A549 (cell line): Measurements from ENCODE around the gene MMP24OS. TPM values are rescaled to one million over a fixed set of nuclear protein-coding genes. Genes with fewer than 3 reads are reported as not detected.
"Not testable (repeated sequence)": the region's sequence is repeated elsewhere in the genome, so short reads cannot be mapped to it uniquely, and the experiment has no call there.

ENCODE experiments used
- ATAC-seq, 2 experiments: fragments of 200-7000 bp in 1 of 2; fragments of >200 bp in 1 of 2; cut with Nextera tagmentation in 1 of 2; cut with Tn5 transposase in 1 of 2; 3 replicates each; pipeline versions ENCODE4 v1.8.0 to v1.9.1; 2018 to 2020; ENCODE audit warnings: mild to moderate bottlenecking in 1 of 2, moderate library complexity in 1 of 2
- CTCF ChIA-PET: fragments of 300-600 bp; sonication (Branson Sonifier 250); formaldehyde crosslinking; extraction: SDS; loops from one replicate; lab custom pipeline; 2021; ENCODE audit warnings: antibody characterized with exemption, inconsistent platforms; lab: Yijun Ruan, JAX
- POLR2A ChIA-PET: fragments of 350-600 bp; formaldehyde crosslinking; extraction: SDS; loops from one replicate; lab custom pipeline; 2021; ENCODE audit warnings: antibody characterized with exemption, inconsistent platforms; lab: Yijun Ruan, JAX
- DNase-seq, 2 experiments: peaks; one replicate each; pipeline versions ENCODE4 v3.0.0 to v3.0.0-alpha.2; 2011 to 2016; ENCODE audit warnings: low read depth in 1 of 2, low spot score in 1 of 2
- FAIRE-seq: peaks from 2 replicates; lab custom pipeline; 2011; peaks lifted over from hg19 to GRCh38; lab: Jason Lieb, UNC
- H3K27ac ChIP-seq, 2 experiments: fragments of >200 bp; sonication (Bioruptor Twin); formaldehyde crosslinking; 3 replicates each; pipeline ENCODE4 v1.5.1; 2016 to 2017
- H3K4me1 ChIP-seq: fragments of >200 bp; sonication (Bioruptor Twin); formaldehyde crosslinking; 3 replicates; pipeline ENCODE4 v1.6.1; 2016
- H3K4me2 ChIP-seq: fragments of >200 bp; sonication (Bioruptor Twin); formaldehyde crosslinking; 3 replicates; pipeline ENCODE4 v1.6.1; 2016
- H3K4me3 ChIP-seq: fragments of >200 bp; sonication (Bioruptor Twin); formaldehyde crosslinking; 3 replicates; pipeline ENCODE4 v1.5.1; 2016
- H3K9me3 ChIP-seq: fragments of >200 bp; sonication (Bioruptor Twin); formaldehyde crosslinking; 3 replicates; pipeline ENCODE4 v1.6.1; 2016
- CEBPB ChIP-seq, 2 experiments: fragments of >200 bp in 1 of 2; sonication (Bioruptor Twin) in 1 of 2; formaldehyde crosslinking in 1 of 2; IDR thresholded peaks; 2 replicates each; pipeline ENCODE4 v1.6.1; 2012 to 2016
- EP300 ChIP-seq, 2 experiments: fragments of >200 bp; sonication (Bioruptor Twin); formaldehyde crosslinking; IDR thresholded peaks; 2 replicates in 1 of 2; 3 replicates in 1 of 2; pipeline ENCODE4 v1.6.1; 2016 to 2017
- FOSB ChIP-seq: fragments of 250-450 bp; sonication (Bioruptor Pico); IDR thresholded peaks from 2 replicates; pipeline ENCODE4 v1.5.0; 2020; ENCODE audit warnings: mild to moderate bottlenecking, moderate library complexity
- FOSL2 ChIP-seq, 2 experiments: fragments of 450-650 bp in 1 of 2; fragments of >200 bp in 1 of 2; sonication (Bioruptor Twin) in 1 of 2; formaldehyde crosslinking; IDR thresholded peaks; 2 replicates each; pipeline versions ENCODE4 v1.5.0 to v1.6.1; 2016 to 2020; ENCODE audit warnings: mild to moderate bottlenecking in 1 of 2, moderate library complexity in 1 of 2
- GATA3 ChIP-seq: IDR thresholded peaks from 2 replicates; pipeline ENCODE4 v1.6.1; 2012; ENCODE audit warnings: borderline replicate concordance
- HOXB13 ChIP-seq: fragments of 250-450 bp; sonication (Bioruptor Pico); IDR thresholded peaks from 2 replicates; pipeline ENCODE4 v1.5.0; 2020; ENCODE audit warnings: low read depth, mild to moderate bottlenecking, moderate library complexity
- HOXB5 ChIP-seq: fragments of 250-450 bp; sonication (Bioruptor Pico); IDR thresholded peaks from 2 replicates; pipeline ENCODE4 v1.5.0; 2020; ENCODE audit warnings: mild to moderate bottlenecking, moderate library complexity
- MAFK ChIP-seq: fragments of 450-650 bp; IDR thresholded peaks from 2 replicates; pipeline ENCODE4 v1.6.1; 2014; ENCODE audit not compliant: partially characterized antibody
- MAX ChIP-seq: IDR thresholded peaks from 2 replicates; pipeline ENCODE4 v1.6.1; 2012
- MAZ ChIP-seq: fragments of 150-350 bp; IDR thresholded peaks from 2 replicates; pipeline ENCODE4 v1.6.1; 2014; ENCODE audit warnings: antibody characterized with exemption, low read depth, low read length, borderline replicate concordance
- NPAS2 ChIP-seq: fragments of 250-450 bp; sonication (Bioruptor Pico); IDR thresholded peaks from 2 replicates; pipeline ENCODE4 v1.8.0; 2022; ENCODE audit warnings: mild to moderate bottlenecking, moderate library complexity, borderline replicate concordance
- POLR2A ChIP-seq: IDR thresholded peaks from 2 replicates; pipeline ENCODE4 v1.6.1; 2012; ENCODE audit warnings: mild to moderate bottlenecking, low read length
- RAD21 ChIP-seq, 2 experiments: fragments of >200 bp in 1 of 2; sonication (Bioruptor Twin) in 1 of 2; formaldehyde crosslinking in 1 of 2; IDR thresholded peaks in 1 of 2; conservative IDR thresholded peaks in 1 of 2; 2 replicates in 1 of 2; 3 replicates in 1 of 2; pipeline ENCODE4 v1.6.1; 2012 to 2018; ENCODE audit warnings: inconsistent platforms in 1 of 2
- RARB ChIP-seq: fragments of 250-450 bp; sonication (Bioruptor Pico); IDR thresholded peaks from 2 replicates; pipeline ENCODE4 v1.8.0; 2021; ENCODE audit warnings: mild to moderate bottlenecking, moderate library complexity
- RNF2 ChIP-seq: fragments of 200-600 bp; sonication (generic); IDR thresholded peaks from 2 replicates; pipeline ENCODE4 v1.6.1; 2016; ENCODE audit warnings: low read depth, mild to moderate bottlenecking, antibody characterized with exemption, moderate library complexity, borderline replicate concordance
- SREBF2 ChIP-seq: fragments of 450-650 bp; IDR thresholded peaks from 2 replicates; pipeline ENCODE4 v1.6.1; 2014; ENCODE audit warnings: mild to moderate bottlenecking, moderate library complexity
- ZNF302 ChIP-seq: fragments of 250-450 bp; sonication (Bioruptor Pico); IDR thresholded peaks from 2 replicates; pipeline ENCODE4 v1.9.0; 2021; ENCODE audit warnings: inconsistent platforms, mild to moderate bottlenecking, moderate library complexity
- WGBS: methylation state at CpG from one replicate; pipeline ENCODE4 v1.1.6; 2017; ENCODE audit errors: missing lambda C conversion rate; 5-methylcytosine and 5-hydroxymethylcytosine counted together
- polyA plus RNA-seq, 4 experiments: library from polyadenylated mRNA; depleted of rRNA in 3 of 4; stranded (reverse); fragments of >200 nt; fragmentation: RNase III in 1 of 4; extraction: RNeasy Plus Mini Kit Qiagen cat#74134 plus additional on column Dnase treatment in 1 of 4; gene quantifications; 2 replicates in 3 of 4; 3 replicates in 1 of 4; pipeline ENCODE4 v1.2.3, GENCODE V29; 2011 to 2017
- TF ChIP-seq, protein P1 (sequence below): fragments of >200 bp; sonication (Bioruptor Twin); formaldehyde crosslinking; IDR thresholded peaks from 3 replicates; pipeline ENCODE4 v1.6.1; 2016
- TF ChIP-seq, protein P2 (sequence below): IDR thresholded peaks from 2 replicates; pipeline ENCODE4 v1.6.1; 2012; ENCODE audit warnings: low read depth, borderline replicate concordance
- TF ChIP-seq, protein P3 (sequence below): fragments of 150-350 bp; IDR thresholded peaks from 2 replicates; pipeline ENCODE4 v1.6.1; 2014; ENCODE audit warnings: low read depth, mild to moderate bottlenecking, low read length
- TF ChIP-seq, protein P4 (sequence below): fragments of 250-450 bp; sonication (Bioruptor Pico); IDR thresholded peaks from 2 replicates; pipeline ENCODE4 v1.5.0; 2021; ENCODE audit warnings: mild to moderate bottlenecking, moderate library complexity, borderline replicate concordance
- TF ChIP-seq, protein P5 (sequence below): fragments of 250-450 bp; sonication (Bioruptor Pico); IDR thresholded peaks from 2 replicates; pipeline ENCODE4 v1.5.0; 2020; ENCODE audit warnings: low read depth, mild to moderate bottlenecking, moderate library complexity
- TF ChIP-seq, protein P6 (sequence below): IDR thresholded peaks from 2 replicates; pipeline ENCODE4 v1.6.1; 2012

The MMP24OS gene
- polyA plus RNA-seq, 2 of the 4 experiments (the other 2 are of a cell fraction), result 13.6 to 40.5 TPM

- TF ChIP-seq, protein P1, sequence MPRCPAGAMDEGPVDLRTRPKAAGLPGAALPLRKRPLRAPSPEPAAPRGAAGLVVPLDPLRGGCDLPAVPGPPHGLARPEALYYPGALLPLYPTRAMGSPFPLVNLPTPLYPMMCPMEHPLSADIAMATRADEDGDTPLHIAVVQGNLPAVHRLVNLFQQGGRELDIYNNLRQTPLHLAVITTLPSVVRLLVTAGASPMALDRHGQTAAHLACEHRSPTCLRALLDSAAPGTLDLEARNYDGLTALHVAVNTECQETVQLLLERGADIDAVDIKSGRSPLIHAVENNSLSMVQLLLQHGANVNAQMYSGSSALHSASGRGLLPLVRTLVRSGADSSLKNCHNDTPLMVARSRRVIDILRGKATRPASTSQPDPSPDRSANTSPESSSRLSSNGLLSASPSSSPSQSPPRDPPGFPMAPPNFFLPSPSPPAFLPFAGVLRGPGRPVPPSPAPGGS, result 0 out of 3 replicates have a peak, but pooled peaks have one; percentile 11
- TF ChIP-seq MAFK (no peak), NPAS2 (CRISPR knock-in tag) (peak; percentile 24; the same call in 1 of the 2 replicates), RNF2 (no peak), FOSL2 (IDR thresholded peaks at IDR 0.05) (no peak), FOSL2 (CRISPR knock-in tag; IDR thresholded peaks at IDR 0.05) (0 out of 2 replicates have a peak, but pooled peaks have one; percentile 1), POLR2A (peak; percentile 49), MAX (peak; percentile 89), SREBF2 (no peak)
- TF ChIP-seq, protein P2, sequence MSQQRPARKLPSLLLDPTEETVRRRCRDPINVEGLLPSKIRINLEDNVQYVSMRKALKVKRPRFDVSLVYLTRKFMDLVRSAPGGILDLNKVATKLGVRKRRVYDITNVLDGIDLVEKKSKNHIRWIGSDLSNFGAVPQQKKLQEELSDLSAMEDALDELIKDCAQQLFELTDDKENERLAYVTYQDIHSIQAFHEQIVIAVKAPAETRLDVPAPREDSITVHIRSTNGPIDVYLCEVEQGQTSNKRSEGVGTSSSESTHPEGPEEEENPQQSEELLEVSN, result peak; percentile 37; the same call in 1 of the 2 replicates
- TF ChIP-seq, protein P3, sequence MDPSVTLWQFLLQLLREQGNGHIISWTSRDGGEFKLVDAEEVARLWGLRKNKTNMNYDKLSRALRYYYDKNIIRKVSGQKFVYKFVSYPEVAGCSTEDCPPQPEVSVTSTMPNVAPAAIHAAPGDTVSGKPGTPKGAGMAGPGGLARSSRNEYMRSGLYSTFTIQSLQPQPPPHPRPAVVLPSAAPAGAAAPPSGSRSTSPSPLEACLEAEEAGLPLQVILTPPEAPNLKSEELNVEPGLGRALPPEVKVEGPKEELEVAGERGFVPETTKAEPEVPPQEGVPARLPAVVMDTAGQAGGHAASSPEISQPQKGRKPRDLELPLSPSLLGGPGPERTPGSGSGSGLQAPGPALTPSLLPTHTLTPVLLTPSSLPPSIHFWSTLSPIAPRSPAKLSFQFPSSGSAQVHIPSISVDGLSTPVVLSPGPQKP, result no peak
- no peak for FAIRE-seq
- Histone ChIP-seq H3K27ac (peak overlapping the region; percentile 97 to 100), H3K9me3 (no peaks in the 10 kb centered on the region), H3K4me1 (peaks cover 86% of the 10 kb centered on the region), H3K4me2 (peak overlapping the region; percentile 98), H3K4me3 (peak overlapping the region; percentile 55)
- ChIA-PET CTCF (interaction anchor here (0.6 to 15.8 kb wide), 34 partner anchors 9 to 431 kb away, joined by 3 to 333 read pairs (median 4); partner anchors contain the start of genes EDEM2, MMP24, MMP24OS and TRPC4AP), POLR2A (interaction anchor here (0.6 to 2.9 kb wide), 17 partner anchors 10 to 405 kb away, joined by 3 to 17 read pairs (median 5); partner anchors contain the start of genes EDEM2, EIF6 and MMP24OS)
- DNase-seq, result peak; percentile 60 to 89
- 0% methylated on average over 15 of the region's 17 CpGs for WGBS
- peak; percentile 66 to 82 for ATAC-seq
Measured at GRCh38 chr20:35263532-35264341, 14.2 kb downstream of the MMP24OS start.

GRCh38 chr20:35262731-35263531, 15.0 kb downstream of the MMP24OS start:
- CTCF ChIA-PET, result interaction anchor here (0.6 to 15.8 kb wide), 20 partner anchors 8 to 427 kb away, joined by 3 to 333 read pairs (median 4); partner anchors contain the start of genes EDEM2, MMP24, MMP24OS and TRPC4AP
- 0% methylated on average over 5 of the region's 8 CpGs for WGBS
- peak; percentile 86 to 97 for DNase-seq
- H3K9me3 ChIP-seq, result not testable (repeated sequence)
- Histone ChIP-seq H3K4me1 (peaks cover 86% of the 10 kb centered on the region), H3K27ac (peak overlapping the region; percentile 97 to 100), H3K4me2 (peak overlapping the region; percentile 98), H3K4me3 (peak overlapping the region; percentile 55)
- peak; percentile 91 to 92 for ATAC-seq
- POLR2A ChIA-PET, result interaction anchor here (0.6 to 2.9 kb wide), 17 partner anchors 9 to 404 kb away, joined by 3 to 17 read pairs (median 5); partner anchors contain the start of genes EDEM2, EIF6 and MMP24OS
- FAIRE-seq, result peak; percentile 99
- peak in 1 of 2 experiments; percentile 16; a peak in 3 of 5 replicates for TF ChIP-seq RAD21 (conservative IDR thresholded peaks at IDR 0.05 in 1 of 2, IDR thresholded peaks at IDR 0.05 in 1 of 2)
- peak; percentile 69; the same call in 1 of the 2 replicates for TF ChIP-seq RARB (CRISPR knock-in tag)
- peak; percentile 99 for TF ChIP-seq HOXB13
- peak; percentile 97 for TF ChIP-seq ZNF302
- TF ChIP-seq CEBPB (IDR thresholded peaks at IDR 0.05), result peak in 1 of 2 experiments; percentile 80; a peak in 3 of 4 replicates
- TF ChIP-seq, protein P4, sequence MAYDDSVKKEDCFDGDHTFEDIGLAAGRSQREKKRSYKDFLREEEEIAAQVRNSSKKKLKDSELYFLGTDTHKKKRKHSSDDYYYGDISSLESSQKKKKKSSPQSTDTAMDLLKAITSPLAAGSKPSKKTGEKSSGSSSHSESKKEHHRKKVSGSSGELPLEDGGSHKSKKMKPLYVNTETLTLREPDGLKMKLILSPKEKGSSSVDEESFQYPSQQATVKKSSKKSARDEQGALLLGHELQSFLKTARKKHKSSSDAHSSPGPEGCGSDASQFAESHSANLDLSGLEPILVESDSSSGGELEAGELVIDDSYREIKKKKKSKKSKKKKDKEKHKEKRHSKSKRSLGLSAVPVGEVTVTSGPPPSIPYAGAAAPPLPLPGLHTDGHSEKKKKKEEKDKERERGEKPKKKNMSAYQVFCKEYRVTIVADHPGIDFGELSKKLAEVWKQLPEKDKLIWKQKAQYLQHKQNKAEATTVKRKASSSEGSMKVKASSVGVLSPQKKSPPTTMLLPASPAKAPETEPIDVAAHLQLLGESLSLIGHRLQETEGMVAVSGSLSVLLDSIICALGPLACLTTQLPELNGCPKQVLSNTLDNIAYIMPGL, result peak; percentile 72; the same call in 1 of the 2 replicates
- peak; percentile 97 for TF ChIP-seq GATA3
- peak; percentile 74 to 92 for TF ChIP-seq EP300 (IDR thresholded peaks at IDR 0.05)
- TF ChIP-seq, protein P5, sequence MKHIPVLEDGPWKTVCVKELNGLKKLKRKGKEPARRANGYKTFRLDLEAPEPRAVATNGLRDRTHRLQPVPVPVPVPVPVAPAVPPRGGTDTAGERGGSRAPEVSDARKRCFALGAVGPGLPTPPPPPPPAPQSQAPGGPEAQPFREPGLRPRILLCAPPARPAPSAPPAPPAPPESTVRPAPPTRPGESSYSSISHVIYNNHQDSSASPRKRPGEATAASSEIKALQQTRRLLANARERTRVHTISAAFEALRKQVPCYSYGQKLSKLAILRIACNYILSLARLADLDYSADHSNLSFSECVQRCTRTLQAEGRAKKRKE (CRISPR knock-in tag), result peak; percentile 96
- TF ChIP-seq HOXB5, result peak; percentile 99
- peak; percentile 20; the same call in 1 of the 2 replicates for TF ChIP-seq FOSL2 (IDR thresholded peaks at IDR 0.05)
- TF ChIP-seq FOSL2 (CRISPR knock-in tag; IDR thresholded peaks at IDR 0.05), result peak; percentile 61
- TF ChIP-seq MAZ, result 0 out of 2 replicates have a peak, but pooled peaks have one; percentile 15
- peak; percentile 92 for TF ChIP-seq FOSB
- TF ChIP-seq, protein P6, sequence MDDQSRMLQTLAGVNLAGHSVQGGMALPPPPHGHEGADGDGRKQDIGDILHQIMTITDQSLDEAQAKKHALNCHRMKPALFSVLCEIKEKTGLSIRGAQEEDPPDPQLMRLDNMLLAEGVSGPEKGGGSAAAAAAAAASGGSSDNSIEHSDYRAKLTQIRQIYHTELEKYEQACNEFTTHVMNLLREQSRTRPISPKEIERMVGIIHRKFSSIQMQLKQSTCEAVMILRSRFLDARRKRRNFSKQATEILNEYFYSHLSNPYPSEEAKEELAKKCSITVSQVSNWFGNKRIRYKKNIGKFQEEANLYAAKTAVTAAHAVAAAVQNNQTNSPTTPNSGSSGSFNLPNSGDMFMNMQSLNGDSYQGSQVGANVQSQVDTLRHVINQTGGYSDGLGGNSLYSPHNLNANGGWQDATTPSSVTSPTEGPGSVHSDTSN, result peak; percentile 84
- TF ChIP-seq MAX, result peak; percentile 74; the same call in 1 of the 2 replicates
